HG03575 (cell line): ENCODE results near the gene OLFM1.
"Not testable (repeated sequence)": the region's sequence is repeated elsewhere in the genome, so short reads cannot be mapped to it uniquely, and the experiment has no call there.

Experiments used
- ATAC-seq: cut with Tn5 transposase; IDR thresholded peaks from one replicate; pipeline ENCODE4 v1.9.1; 2021; ENCODE audit not compliant: unreplicated experiment, insufficient number of reproducible peaks, low FRiP score; ENCODE audit errors: extremely low read depth

The OLFM1 gene

GRCh38 chr9:135055181-135055580 lies 32.3 kb upstream of the OLFM1 start:
- no peak for ATAC-seq

DNA sequence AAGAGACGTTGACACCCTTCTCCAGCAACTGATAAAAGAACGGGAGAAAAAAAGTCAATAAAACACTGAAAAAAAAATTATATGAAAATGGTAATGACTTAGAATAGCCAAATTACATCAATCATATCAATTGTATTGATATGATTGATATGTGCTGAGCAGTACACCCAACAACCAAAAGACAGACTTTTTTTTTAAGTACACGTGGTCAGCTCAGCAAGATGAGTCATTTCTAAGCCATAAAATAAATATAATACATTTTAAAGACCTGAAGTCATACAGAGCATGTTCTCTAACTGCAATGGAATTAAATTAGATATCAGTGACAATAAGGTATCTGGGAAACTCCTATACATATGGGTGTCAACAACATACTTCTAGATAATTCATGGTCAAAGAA lies 30.9 kb upstream of the OLFM1 start:
- no peak for ATAC-seq

DNA sequence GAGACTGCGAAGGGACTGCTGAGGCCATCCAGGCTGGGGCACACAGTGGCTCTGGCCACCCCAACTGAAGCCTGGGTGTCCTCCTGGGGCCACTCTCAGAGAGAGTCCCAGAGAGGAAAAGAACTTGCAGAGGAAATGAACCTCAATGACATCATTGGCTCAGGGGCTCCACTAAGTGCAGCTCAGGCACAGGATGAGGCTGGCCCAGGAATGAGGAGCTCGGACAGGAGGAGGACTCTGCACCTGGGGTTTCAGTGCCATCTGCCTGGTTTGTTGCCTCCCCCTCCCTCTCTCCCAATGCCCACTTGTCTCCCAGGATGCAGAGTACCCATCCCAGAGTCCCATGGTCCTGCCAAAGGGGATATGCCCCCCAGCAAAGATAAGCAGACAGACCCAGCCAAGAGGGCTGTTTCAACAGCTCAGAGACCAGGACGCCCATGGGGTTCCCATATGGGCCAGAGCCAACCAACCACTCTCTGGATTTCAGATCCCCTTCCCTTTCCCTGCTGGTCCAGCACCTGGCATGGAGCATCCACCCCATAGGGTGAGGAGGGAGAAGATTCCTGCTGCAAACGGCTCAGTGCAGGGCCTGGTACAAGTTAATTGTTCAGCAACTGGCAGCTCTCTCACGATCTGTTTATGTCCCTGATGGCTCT lies 26.9 kb upstream of the OLFM1 start:
- no peak for ATAC-seq

- ATAC-seq = no peak
Observed at GRCh38 chr9:135061441-135061840, 26.0 kb upstream of the OLFM1 start.

- ATAC-seq = no peak
Observed at GRCh38 chr9:135062254-135062653, 25.2 kb upstream of the OLFM1 start.

GRCh38 chr9:135063466-135063865 lies 24.0 kb upstream of the OLFM1 start:
- not testable (repeated sequence) for ATAC-seq

GRCh38 chr9:135063888-135064287 lies 23.6 kb upstream of the OLFM1 start:
- ATAC-seq = not testable (repeated sequence)

GRCh38 chr9:135065151-135065550 lies 22.3 kb upstream of the OLFM1 start:
- no peak for ATAC-seq

DNA sequence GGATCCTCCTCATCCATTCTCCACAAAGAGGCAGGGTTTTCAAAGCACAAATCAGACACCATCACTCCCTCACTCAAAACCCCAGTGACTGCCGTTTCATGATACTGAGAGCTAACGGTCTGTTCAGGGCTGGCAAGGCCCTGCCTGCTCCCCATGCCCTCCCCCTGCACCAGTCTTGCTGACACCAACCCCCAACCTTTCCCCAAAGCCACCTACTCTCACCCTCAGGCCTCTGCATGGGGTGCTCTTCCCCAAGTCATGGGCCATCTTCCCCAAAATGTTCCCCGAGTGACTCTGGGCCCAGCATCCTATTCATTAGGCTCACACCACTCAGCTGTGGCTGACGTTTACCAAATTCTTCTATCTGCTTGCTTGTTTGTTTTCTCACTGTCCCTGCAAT lies 21.7 kb upstream of the OLFM1 start:
- ATAC-seq = no peak

DNA sequence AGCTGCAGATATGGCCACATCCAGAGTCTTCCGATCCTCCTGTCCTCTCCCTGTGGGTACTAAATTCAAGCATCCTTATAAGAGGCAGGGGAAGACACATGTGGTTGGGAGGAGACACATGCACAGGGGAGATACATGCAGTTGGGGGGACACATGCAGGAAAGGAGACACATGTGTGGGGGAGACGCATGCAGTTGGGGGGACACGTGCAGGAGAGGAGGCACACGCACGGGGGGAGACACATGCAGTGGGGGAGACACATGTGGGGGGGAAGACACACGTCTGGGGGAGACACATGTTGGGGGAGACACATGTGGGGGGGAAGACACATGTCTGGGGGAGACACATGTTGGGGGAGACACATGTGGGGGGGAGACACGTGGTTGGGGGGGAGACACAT lies 21.2 kb upstream of the OLFM1 start:
- no peak for ATAC-seq

- no peak for ATAC-seq
Observed at GRCh38 chr9:135067096-135067710, 20.3 kb upstream of the OLFM1 start.

- ATAC-seq = no peak
Observed at GRCh38 chr9:135068776-135069415, 18.6 kb upstream of the OLFM1 start.

- no peak for ATAC-seq
Observed at GRCh38 chr9:135069558-135070197, 17.8 kb upstream of the OLFM1 start.

DNA sequence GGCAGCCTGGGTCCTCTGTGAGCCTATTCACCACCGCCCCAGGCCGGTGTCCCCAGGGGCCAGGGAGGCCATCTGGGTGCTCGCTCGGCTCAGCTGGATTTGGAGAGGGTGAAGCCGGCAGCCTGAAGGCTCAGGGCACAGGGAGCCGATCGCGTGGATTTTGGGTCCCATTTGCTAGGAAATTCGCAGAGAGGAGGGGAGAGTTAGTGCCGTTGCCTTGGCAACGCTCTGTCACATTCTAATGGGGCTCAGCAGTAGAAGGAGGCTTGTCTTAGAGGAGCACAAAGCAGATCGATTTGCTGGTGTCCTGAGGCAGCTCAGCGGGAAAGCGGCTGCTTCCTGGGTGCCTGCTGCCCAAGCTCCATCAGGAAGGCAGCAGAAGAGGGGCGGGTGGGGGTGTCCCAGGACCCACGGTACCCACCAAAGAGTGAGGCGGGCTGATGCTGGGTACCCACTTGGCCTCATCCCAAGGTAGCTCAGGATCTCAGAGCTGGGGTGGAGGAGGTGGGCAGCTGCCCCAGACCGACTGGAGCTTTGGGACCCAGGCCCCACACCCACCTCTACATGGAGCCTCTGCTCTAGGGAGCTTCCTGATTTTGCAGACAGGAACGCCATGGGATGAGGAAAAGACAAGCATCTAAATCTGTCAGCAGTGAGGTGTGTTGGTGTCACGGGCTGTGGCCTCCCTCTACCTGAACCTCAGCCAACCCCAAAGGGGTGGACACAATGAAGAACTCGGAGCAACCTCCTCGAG lies 17.1 kb upstream of the OLFM1 start:
- no peak for ATAC-seq

GRCh38 chr9:135070964-135071735 lies 16.3 kb upstream of the OLFM1 start:
- no peak for ATAC-seq

GRCh38 chr9:135073081-135073740 lies 14.3 kb upstream of the OLFM1 start:
- ATAC-seq = no peak

GRCh38 chr9:135073741-135074305 lies 13.6 kb upstream of the OLFM1 start:
- no peak for ATAC-seq
